Smooth muscle cell (in vitro differentiated cells): ENCODE results near the gene USH2A. TPM values are rescaled to one million over a fixed set of nuclear protein-coding genes. Genes with fewer than 3 reads are reported as not detected.
"Not testable (repeated sequence)": the region's sequence is repeated elsewhere in the genome, so short reads cannot be mapped to it uniquely, and the experiment has no call there.

Experiments used
- DNase-seq: peaks from one replicate; lab custom pipeline; 2025; ENCODE audit not compliant: unreplicated experiment; lab: John Stamatoyannopoulos, UW
- H2AFZ ChIP-seq: fragments of 200-600 bp; sonication (generic); 2 replicates; pipeline ENCODE4 v1.6.0; 2016; ENCODE audit warnings: antibody characterized with exemption, low read depth, mild to moderate bottlenecking
- H3F3A ChIP-seq: fragments of 200-600 bp; sonication (generic); 2 replicates; pipeline ENCODE4 v1.6.0; 2017; ENCODE audit warnings: antibody characterized with exemption, low read depth
- H3K27ac ChIP-seq: fragments of 200-600 bp; sonication (generic); 2 replicates; pipeline ENCODE4 v1.5.1; 2016; ENCODE audit warnings: low read depth, mild to moderate bottlenecking
- H3K27me3 ChIP-seq: fragments of 200-600 bp; sonication (generic); 2 replicates; pipeline ENCODE4 v1.6.1; 2016; ENCODE audit warnings: low read depth, mild to moderate bottlenecking
- H3K36me3 ChIP-seq: fragments of 200-600 bp; sonication (generic); 2 replicates; pipeline ENCODE4 v1.5.1; 2016; ENCODE audit warnings: low read depth
- H3K4me1 ChIP-seq: fragments of 200-600 bp; sonication (generic); 2 replicates; pipeline ENCODE4 v1.5.1; 2016; ENCODE audit warnings: low read depth
- H3K4me2 ChIP-seq: fragments of 200-600 bp; sonication (generic); 2 replicates; pipeline ENCODE4 v1.6.0; 2016; ENCODE audit warnings: mild to moderate bottlenecking
- H3K4me3 ChIP-seq: fragments of 200-600 bp; sonication (generic); 2 replicates; pipeline ENCODE4 v1.5.1; 2016; ENCODE audit warnings: mild to moderate bottlenecking
- H3K79me2 ChIP-seq: fragments of 200-600 bp; sonication (generic); 2 replicates; pipeline ENCODE4 v1.6.0; 2016; ENCODE audit warnings: low read depth, mild to moderate bottlenecking
- H3K9ac ChIP-seq: fragments of 200-600 bp; sonication (generic); 2 replicates; pipeline ENCODE4 v1.6.0; 2016; ENCODE audit warnings: low read depth
- H3K9me3 ChIP-seq: fragments of 200-600 bp; sonication (generic); replicated peaks from 2 replicates; pipeline ENCODE4 v1.5.1; 2016; ENCODE audit warnings: low read depth
- H4K20me1 ChIP-seq: fragments of 200-600 bp; sonication (generic); 2 replicates; pipeline ENCODE4 v1.6.0; 2016; ENCODE audit warnings: low read depth
- WGBS: methylation state at CpG from one replicate; pipeline ENCODE4 v1.1.7; 2016; ENCODE audit warnings: low lambda C conversion rate; 5-methylcytosine and 5-hydroxymethylcytosine counted together
- polyA plus RNA-seq: library from polyadenylated mRNA; unstranded; fragments of >200 nt; fragmentation: Nextera tagmentation; extraction: Ambion mirVana; gene quantifications from 2 replicates; pipeline ENCODE4 v1.2.1, GENCODE V29; 2016
- total RNA-seq: library from RNA; depleted of rRNA; stranded (reverse); fragments of >200 nt; gene quantifications from 2 replicates; pipeline ENCODE4 v1.2.3, GENCODE V29; 2014
- TF ChIP-seq, protein P1 (sequence below): fragments of 200-600 bp; sonication (generic); IDR thresholded peaks from 2 replicates; pipeline ENCODE4 v1.5.1; 2017; ENCODE audit warnings: borderline replicate concordance, mild to moderate bottlenecking, antibody characterized with exemption; ENCODE audit not compliant: insufficient read depth, poor library complexity, severe bottlenecking

The USH2A gene
- total and polyA plus RNA-seq, 2 experiments from 2014 or later: under 0.01 TPM; not detected in 1

DNA sequence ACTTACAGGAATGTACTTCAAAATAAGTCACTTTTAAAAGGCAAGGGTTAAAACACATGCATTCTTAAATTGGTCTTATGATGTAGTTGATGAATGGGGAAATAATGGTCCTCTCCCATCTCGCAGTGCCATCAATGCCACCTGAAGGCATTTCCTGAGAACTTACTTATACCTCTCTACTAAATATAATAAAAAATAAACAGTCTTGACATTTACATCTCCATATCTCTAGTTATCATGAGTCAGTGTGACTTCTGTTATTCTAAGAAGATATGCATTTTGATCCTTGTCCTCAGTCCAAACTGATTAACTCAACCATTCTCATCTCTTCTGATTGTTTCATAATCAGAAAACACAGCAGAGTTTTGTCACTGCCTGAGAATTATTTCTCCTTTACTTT is 253.9 kb downstream of the USH2A start:
- H2AFZ ChIP-seq: no peak overlapping the region
- no peaks in the 10 kb centered on the region for H3K36me3 ChIP-seq
- no peaks in the 10 kb centered on the region for H3K79me2 ChIP-seq
- no peaks in the 10 kb centered on the region for H3F3A ChIP-seq
- no peak overlapping the region for H3K4me2 ChIP-seq
- no peak overlapping the region for H3K4me3 ChIP-seq
- H3K27ac ChIP-seq: no peak overlapping the region
- TF ChIP-seq, protein P1, sequence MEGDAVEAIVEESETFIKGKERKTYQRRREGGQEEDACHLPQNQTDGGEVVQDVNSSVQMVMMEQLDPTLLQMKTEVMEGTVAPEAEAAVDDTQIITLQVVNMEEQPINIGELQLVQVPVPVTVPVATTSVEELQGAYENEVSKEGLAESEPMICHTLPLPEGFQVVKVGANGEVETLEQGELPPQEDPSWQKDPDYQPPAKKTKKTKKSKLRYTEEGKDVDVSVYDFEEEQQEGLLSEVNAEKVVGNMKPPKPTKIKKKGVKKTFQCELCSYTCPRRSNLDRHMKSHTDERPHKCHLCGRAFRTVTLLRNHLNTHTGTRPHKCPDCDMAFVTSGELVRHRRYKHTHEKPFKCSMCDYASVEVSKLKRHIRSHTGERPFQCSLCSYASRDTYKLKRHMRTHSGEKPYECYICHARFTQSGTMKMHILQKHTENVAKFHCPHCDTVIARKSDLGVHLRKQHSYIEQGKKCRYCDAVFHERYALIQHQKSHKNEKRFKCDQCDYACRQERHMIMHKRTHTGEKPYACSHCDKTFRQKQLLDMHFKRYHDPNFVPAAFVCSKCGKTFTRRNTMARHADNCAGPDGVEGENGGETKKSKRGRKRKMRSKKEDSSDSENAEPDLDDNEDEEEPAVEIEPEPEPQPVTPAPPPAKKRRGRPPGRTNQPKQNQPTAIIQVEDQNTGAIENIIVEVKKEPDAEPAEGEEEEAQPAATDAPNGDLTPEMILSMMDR: no peak
- H3K9ac ChIP-seq: no peak overlapping the region
- no peaks in the 10 kb centered on the region for H3K27me3 ChIP-seq
- 93% methylated on average over 1 of the region's 1 CpG for WGBS
- no peaks in the 10 kb centered on the region for H4K20me1 ChIP-seq
- no peak for DNase-seq
- H3K9me3 ChIP-seq: no peaks in the 10 kb centered on the region
- H3K4me1 ChIP-seq: no peaks in the 10 kb centered on the region

DNA sequence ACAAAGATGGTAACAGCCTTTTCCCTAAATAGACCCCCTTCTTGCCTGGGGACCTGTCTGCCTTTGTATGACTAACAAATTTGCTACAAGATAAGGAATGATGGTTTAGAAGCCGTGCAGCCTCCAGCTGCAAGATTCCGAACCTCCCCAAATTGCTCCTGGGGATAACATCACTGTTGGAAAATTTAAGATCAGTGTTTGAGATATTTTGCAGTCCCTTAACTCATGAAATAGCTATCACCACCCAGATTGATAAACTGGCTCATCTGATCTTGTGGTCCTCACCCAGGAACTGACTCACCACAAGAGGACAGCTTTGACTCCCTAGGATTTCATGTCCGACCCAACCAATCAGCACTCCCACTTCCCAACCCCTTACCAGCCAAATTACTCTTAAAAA is 254.7 kb downstream of the USH2A start:
- Histone ChIP-seq H3K4me3 (no peak overlapping the region), H3K36me3 (no peaks in the 10 kb centered on the region), H3K9ac (no peak overlapping the region), H3K4me1 (no peaks in the 10 kb centered on the region), H3K79me2 (no peaks in the 10 kb centered on the region), H3K9me3 (no peaks in the 10 kb centered on the region), H3K27me3 (no peaks in the 10 kb centered on the region), H2AFZ (no peak overlapping the region), H3F3A (no peaks in the 10 kb centered on the region), H4K20me1 (no peaks in the 10 kb centered on the region), H3K27ac (no peak overlapping the region), H3K4me2 (no peak overlapping the region)
- TF ChIP-seq, protein P1: no peak
- WGBS: 65% methylated on average over 3 of the region's 3 CpGs
- no peak for DNase-seq

DNA sequence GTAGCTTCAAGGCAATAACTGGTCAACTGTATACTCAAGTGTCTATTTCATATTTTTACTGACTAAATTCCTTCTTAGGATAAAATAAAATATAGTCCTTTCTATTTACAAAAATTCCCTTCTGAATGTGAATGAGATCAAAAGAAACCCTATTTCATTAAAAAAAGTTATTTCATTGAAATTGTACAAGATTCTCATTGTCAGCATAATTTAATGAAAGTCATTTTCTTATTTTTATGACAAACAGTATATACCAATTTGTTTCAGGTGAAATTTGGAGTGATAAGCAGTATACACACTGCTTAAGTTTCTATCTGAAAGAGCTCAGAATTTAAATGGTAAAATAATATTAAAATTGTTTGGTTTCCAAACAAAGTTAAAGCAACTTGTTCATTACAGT is 269.2 kb downstream of the USH2A start:
- DNase-seq: no peak
- no peaks in the 10 kb centered on the region for H3F3A ChIP-seq
- no peaks in the 10 kb centered on the region for H3K36me3 ChIP-seq
- H3K27ac ChIP-seq: no peak overlapping the region
- no peak overlapping the region for H3K9ac ChIP-seq
- H3K79me2 ChIP-seq: no peaks in the 10 kb centered on the region
- no peak overlapping the region for H3K4me2 ChIP-seq
- no peaks in the 10 kb centered on the region for H3K27me3 ChIP-seq
- no peaks in the 10 kb centered on the region for H3K4me1 ChIP-seq
- no peak overlapping the region for H2AFZ ChIP-seq
- no peaks in the 10 kb centered on the region for H4K20me1 ChIP-seq
- H3K4me3 ChIP-seq: no peak overlapping the region
- H3K9me3 ChIP-seq: no peaks in the 10 kb centered on the region
- TF ChIP-seq, protein P1: no peak

DNA sequence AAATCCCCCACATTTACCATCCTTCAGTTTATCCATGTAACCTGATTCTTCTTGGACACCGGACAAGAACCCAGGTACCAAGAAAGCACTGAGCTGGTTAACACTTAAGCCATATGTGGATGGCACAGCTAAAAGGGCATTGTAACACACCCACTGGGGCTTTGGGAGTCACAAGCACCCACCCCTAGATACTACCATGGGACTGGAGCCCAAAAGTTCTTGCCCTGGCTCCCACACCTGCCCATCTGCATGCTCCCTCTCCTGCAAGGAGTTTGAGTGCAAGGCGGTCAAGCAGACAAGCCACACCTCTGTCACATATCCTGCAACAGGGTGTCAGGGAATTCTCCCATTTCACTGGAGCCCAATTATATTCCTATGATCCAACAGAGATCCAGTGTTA is 270.1 kb downstream of the USH2A start:
- Histone ChIP-seq H3K36me3 (no peaks in the 10 kb centered on the region), H3K9me3 (no peaks in the 10 kb centered on the region), H3K27ac (no peak overlapping the region), H3K4me3 (no peak overlapping the region), H3K4me2 (no peak overlapping the region), H3K79me2 (no peaks in the 10 kb centered on the region), H4K20me1 (no peaks in the 10 kb centered on the region), H3F3A (no peaks in the 10 kb centered on the region), H3K9ac (no peak overlapping the region), H2AFZ (no peak overlapping the region), H3K4me1 (no peaks in the 10 kb centered on the region), H3K27me3 (no peaks in the 10 kb centered on the region)
- TF ChIP-seq, protein P1: no peak
- WGBS: 100% methylated on average over 2 of the region's 2 CpGs
- DNase-seq: no peak

DNA sequence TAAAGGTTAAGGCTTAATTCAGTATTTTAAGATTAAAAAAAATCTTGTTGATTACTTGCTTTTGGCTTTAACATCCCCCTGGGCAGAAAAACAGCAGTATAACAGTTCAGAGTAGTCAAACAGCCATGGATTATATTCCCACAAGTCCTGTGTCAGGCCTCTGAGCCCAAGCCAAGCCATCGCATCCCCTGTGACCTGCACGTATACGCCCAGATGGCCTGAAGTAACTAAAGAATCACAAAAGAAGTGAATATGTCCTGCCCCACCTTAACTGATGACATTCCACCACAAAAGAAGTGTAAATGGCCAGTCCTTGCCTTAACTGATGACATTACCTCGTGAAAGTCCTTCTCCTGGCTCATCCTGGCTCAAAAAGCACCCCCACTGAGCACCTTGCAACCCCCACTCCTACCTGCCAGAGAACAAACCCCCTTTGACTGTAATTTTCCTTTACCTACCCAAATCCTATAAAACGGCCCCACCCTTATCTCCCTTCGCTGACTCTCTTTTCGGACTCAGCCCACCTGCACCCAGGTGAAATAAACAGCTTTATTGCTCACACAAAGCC is 277.7 kb downstream of the USH2A start:
- WGBS: 44% methylated on average over 6 of the region's 7 CpGs

More for the DNA sequence above, 277.7 kb downstream of the USH2A start:
- H3K4me3 ChIP-seq, H4K20me1 ChIP-seq, DNase-seq, H3K27ac ChIP-seq, H3F3A ChIP-seq, H2AFZ ChIP-seq, H3K4me1 ChIP-seq, H3K36me3 ChIP-seq, H3K4me2 ChIP-seq, H3K79me2 ChIP-seq, H3K9me3 ChIP-seq, H3K9ac ChIP-seq: not testable (repeated sequence)
- H3K27me3 ChIP-seq: peaks cover 21% of the 10 kb centered on the region
